IPS DF 4.7 (cell line): ENCODE results near the gene CROCC.

ENCODE experiments used
- DNase-seq: peaks from one replicate; pipeline ENCODE4 v3.0.0-alpha.2; 2013; ENCODE audit warnings: low spot score; ENCODE audit errors: extremely low read depth

CROCC gene

DNA sequence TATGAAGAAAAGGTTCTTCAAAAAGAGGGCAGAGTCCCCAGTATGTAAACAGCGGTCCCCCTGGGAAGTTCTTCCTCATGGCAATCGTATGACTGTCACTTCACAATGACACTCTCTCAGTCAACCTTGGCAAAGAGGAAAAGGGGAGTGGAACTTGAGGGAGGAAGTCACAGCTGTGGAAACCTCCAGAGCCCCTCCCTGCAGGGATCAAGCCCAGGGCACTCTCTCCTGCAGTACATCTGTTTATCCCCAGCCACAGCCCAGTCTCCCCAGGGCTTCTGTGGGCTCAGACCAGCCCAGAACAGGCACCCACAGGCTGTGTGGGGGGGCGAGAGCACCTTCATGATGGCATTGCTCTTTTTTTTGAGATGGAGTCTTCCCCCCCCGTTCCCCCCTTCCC is 88.0 kb downstream of the CROCC start:
- DNase-seq, result no peak

GRCh38 chr1:17011092-17011438 is 89.3 kb downstream of the CROCC start:
- DNase-seq, result no peak

GRCh38 chr1:17011439-17012307 is 89.9 kb downstream of the CROCC start, which contains the start of gene ATP13A2:
Gene ATP13A2, minus strand, starts transcription at chr1:17011928. Its CDS starts 190 bp downstream, at chr1:17011738.
- no peak for DNase-seq

DNA sequence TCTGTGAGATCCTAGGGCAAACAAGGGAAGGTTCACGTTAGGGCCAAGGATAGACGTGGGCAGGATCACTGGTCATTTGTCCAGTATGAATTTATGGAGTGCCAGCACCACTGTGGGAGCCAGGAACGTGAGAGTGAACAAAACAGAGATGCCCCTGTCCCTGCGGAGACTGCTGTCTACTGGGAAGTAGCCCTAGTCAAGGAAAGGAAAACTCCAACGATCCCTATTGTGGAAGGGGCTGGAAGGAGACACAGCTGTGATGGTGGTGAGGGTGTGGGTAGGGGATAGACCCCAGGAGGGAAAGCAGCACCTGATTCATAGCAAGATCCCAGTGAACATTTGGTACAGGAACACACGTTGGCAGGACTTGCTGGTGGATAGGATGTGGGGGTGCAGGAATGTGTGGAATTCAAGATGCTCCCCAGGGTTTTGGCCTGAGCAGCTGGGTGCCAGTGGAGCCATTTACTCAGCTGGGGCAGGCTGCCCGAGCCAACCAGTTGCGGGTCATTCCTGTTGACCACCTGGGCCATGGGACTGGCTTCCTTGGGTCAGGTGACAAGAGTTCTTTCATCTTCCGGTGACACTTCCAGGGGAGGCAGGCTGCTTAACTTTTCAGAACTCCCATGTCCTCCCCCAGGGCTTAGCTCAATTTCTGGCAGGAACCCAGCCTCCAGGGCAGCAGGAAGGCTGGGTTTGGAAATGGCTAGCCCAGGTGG is 91.2 kb downstream of the CROCC start:
- no peak for DNase-seq

DNA sequence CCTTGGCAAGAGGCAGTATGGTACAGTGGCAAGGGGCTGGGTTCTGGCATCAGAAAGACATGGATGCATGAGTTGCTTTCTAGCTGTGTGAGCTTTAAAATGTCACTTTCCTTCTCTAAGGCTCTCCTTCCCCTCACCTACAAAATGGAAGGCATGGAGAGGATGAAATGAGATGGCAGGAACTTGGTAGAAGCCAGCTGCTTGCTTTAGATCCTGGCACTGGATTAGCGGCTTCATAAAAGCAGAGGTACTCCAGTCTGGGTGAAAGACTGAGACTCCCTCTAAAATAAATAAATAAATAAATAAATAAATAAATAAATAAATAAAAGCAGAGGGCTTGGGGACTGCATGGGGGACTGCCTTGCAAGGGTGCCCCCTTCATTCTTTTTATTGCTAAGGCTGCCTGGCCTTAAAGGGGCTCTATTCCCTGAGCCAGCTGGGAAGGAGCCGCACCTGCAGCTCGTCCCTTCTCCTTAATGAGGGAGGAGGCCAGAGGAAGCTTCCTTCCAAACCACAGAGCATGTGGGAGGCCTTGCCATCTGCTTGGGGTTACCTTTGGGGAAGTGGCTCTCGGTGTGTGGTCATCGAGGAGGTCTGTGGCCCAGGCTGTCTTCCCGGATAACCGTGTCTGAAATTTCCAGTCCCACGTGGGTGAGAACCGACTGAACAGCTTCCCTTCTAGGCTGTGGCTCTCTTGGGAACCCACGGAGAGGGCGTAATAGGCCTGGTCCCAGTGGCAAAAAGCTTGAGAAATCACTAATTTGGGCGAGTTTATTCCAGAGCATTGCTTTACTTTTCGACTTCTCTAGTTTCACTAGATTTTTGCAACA is 92.0 kb downstream of the CROCC start:
- DNase-seq, result no peak

GRCh38 chr1:17014671-17015567 is 93.2 kb downstream of the CROCC start:
- DNase-seq, result no peak

- DNase-seq, result no peak
Measured at GRCh38 chr1:17016317-17016661, 94.6 kb downstream of the CROCC start.

GRCh38 chr1:17017435-17017834 is 95.7 kb downstream of the CROCC start:
- no peak for DNase-seq

- DNase-seq, result no peak
Measured at GRCh38 chr1:17018849-17019248, 97.1 kb downstream of the CROCC start.

DNA sequence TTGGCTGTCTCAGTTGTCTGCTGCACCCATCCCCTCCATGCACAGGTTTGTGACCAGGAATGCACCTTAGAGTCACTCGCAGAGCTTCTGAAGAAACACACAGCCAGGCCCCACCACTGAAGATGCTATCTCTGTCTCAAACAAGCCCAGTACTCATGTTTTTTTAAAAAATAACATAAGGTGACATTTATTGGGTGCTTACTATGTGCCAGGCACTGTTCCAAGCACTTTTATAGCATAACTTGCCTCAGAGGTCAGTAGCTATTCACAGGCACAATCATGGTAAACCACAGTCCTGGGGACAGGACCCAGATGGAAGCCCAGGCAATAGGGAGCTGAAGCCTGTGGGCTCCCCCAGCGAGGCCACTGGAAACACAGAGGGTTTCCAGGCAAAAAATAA is 98.8 kb downstream of the CROCC start:
- DNase-seq, result no peak

- no peak for DNase-seq
Measured at GRCh38 chr1:17021896-17022295, 100.2 kb downstream of the CROCC start.
